GM12865 (cell line): Measurements from ENCODE around the gene SOX14.

Experiments
- DNase-seq: peaks from one replicate; pipeline ENCODE4 v3.0.0; 2010; ENCODE audit warnings: low read depth
- H3K4me3 ChIP-seq: 2 replicates; pipeline ENCODE4 v1.5.1; 2011; ENCODE audit warnings: mild to moderate bottlenecking, low read depth, low read length, control low read depth
- CTCF ChIP-seq: IDR thresholded peaks from 2 replicates; pipeline ENCODE4 v1.5.1; 2011; ENCODE audit warnings: low read length, control low read depth, low read depth, inconsistent platforms; ENCODE audit not compliant: insufficient read depth; ENCODE audit errors: missing control alignments

Gene SOX14

GRCh38 chr3:137759505-137759904 is 4.6 kb upstream of the SOX14 start:
- H3K4me3 ChIP-seq: no peak overlapping the region
- no peak for DNase-seq
- no peak for TF ChIP-seq CTCF

- no peak for DNase-seq
- no peak for TF ChIP-seq CTCF
- no peak overlapping the region for H3K4me3 ChIP-seq
These were observed 3.6 kb upstream of the SOX14 start for GRCh38 chr3:137760341-137761098.

GRCh38 chr3:137761099-137761562 is 3.0 kb upstream of the SOX14 start:
- no peak overlapping the region for H3K4me3 ChIP-seq
- TF ChIP-seq CTCF: no peak

GRCh38 chr3:137761563-137762503 is 2.3 kb upstream of the SOX14 start:
- H3K4me3 ChIP-seq: no peak overlapping the region
- DNase-seq: no peak
- no peak for TF ChIP-seq CTCF

More at GRCh38 chr3:137761099-137761562, 3.0 kb upstream of the SOX14 start:
- DNase-seq: no peak

GRCh38 chr3:137762674-137763593 is 1.2 kb upstream of the SOX14 start:
- TF ChIP-seq CTCF: no peak
- no peak overlapping the region for H3K4me3 ChIP-seq
- no peak for DNase-seq

- no peak overlapping the region for H3K4me3 ChIP-seq
- no peak for TF ChIP-seq CTCF
- DNase-seq: no peak
These were observed 549 bp upstream of the SOX14 start for GRCh38 chr3:137763594-137763938.
